Ovary (tissue), 9 donors: Measurements from ENCODE around the gene GDE1. TPM values are rescaled to one million over a fixed set of nuclear protein-coding genes. Genes with fewer than 3 reads are reported as not detected.

ENCODE experiments used
- DNase-seq, 5 donors: peaks; one replicate each; pipeline ENCODE4 v3.0.0-alpha.2; 2019 to 2020
- H3K27ac ChIP-seq, 2 donors: fragments of 200-600 bp; one replicate each; pipeline versions ENCODE4 v1.5.1 to v1.8.0; 2019 to 2022
- H3K27me3 ChIP-seq: fragments of 200-600 bp; one replicate; pipeline ENCODE4 v1.8.0; 2022
- H3K36me3 ChIP-seq: fragments of 200-600 bp; sonication (generic); one replicate; pipeline ENCODE4 v1.5.1; 2019
- H3K4me1 ChIP-seq: one replicate; pipeline ENCODE4 v1.8.1; 2013; ENCODE audit warnings: mild to moderate bottlenecking, moderate library complexity; ENCODE audit not compliant: insufficient read depth
- H3K4me3 ChIP-seq: fragments of 200-600 bp; sonication (generic); one replicate; pipeline ENCODE4 v1.5.1; 2017
- H3K9me3 ChIP-seq, 2 donors: fragments of 200-600 bp in 1 of 2; sonication (generic) in 1 of 2; one replicate each; pipeline versions ENCODE4 v1.5.1 to v1.8.1; 2013 to 2019; ENCODE audit warnings: mild to moderate bottlenecking in 1 of 2, moderate library complexity in 1 of 2
- EP300 ChIP-seq: sonication (generic); formaldehyde crosslinking; IDR thresholded peaks from one replicate; pipeline ENCODE4 v1.6.1; 2017; ENCODE audit warnings: antibody characterized with exemption
- POLR2A ChIP-seq: fragments of 450-650 bp; IDR thresholded peaks from one replicate; pipeline ENCODE4 v1.6.1; 2017; ENCODE audit warnings: antibody characterized with exemption, mild to moderate bottlenecking, moderate library complexity
- WGBS, 3 donors: extraction: QIAGEN DNeasy Blood & Tissue Kit in 1 of 3; methylation state at CpG; one replicate each; pipeline versions ENCODE4 v1.1.5 to v1.1.7; 2013 to 2017; 5-methylcytosine and 5-hydroxymethylcytosine counted together
- intact Hi-C, 4 donors: fragments of 100-400 bp; cut with DNase I; formaldehyde crosslinking; loops; one replicate each; pipeline versions ENCODE4 v1.11.0 to v1.15.1; 2022 to 2023
- polyA plus RNA-seq, 2 donors: library from polyadenylated mRNA; stranded (reverse); fragments of 200-250 nt in 1 of 2; fragments of 350-450 nt in 1 of 2; fragmentation: Illumina TruSeq in 1 of 2; extraction: RNeasy Lipid Tissue Mini Kit (QIAGEN cat#74804) in 1 of 2; gene quantifications; one replicate each; pipeline ENCODE4 v1.2.3, GENCODE V29; 2013 to 2014
- total RNA-seq, 7 donors: library from RNA; depleted of rRNA in 2 of 7; stranded (reverse); fragments of >200 nt in 2 of 7; fragmentation: NEBNext Ultra II Directional in 3 of 7; extraction: Animal tissue kit (Norgen Biotek cat#: 25700) in 3 of 7; gene quantifications; one replicate each; pipeline versions ENCODE4 v1.1.0 to v1.2.4, GENCODE V29; 2016 to 2023
- TF ChIP-seq, protein P1 (sequence below), 3 donors: fragments of 450-650 bp in 2 of 3; fragments of 200-600 bp in 1 of 3; IDR thresholded peaks; one replicate each; pipeline versions ENCODE4 v1.5.1 to v1.8.0; 2016 to 2022; ENCODE audit warnings: antibody characterized with exemption in 3 of 3, mild to moderate bottlenecking in 1 of 3
- donor health status: DM: no; HTN: no; CAD: no; lungs with moderate emphysema.
- donor health status: DM: no; HTN: no; CAD: no.
- donor health status: Bipolar disorder and iron deficiency.
- donor health status: DM: yes; HTN: yes; CAD: no.
- donor health status: DM: no; HTN: no; CAD: no.
- donor health status: DM: yes; HTN: yes; CAD: no.

Gene GDE1
- total and polyA plus RNA-seq, 9 donors = 18.1 to 83.8 (median 28.7) TPM

DNA sequence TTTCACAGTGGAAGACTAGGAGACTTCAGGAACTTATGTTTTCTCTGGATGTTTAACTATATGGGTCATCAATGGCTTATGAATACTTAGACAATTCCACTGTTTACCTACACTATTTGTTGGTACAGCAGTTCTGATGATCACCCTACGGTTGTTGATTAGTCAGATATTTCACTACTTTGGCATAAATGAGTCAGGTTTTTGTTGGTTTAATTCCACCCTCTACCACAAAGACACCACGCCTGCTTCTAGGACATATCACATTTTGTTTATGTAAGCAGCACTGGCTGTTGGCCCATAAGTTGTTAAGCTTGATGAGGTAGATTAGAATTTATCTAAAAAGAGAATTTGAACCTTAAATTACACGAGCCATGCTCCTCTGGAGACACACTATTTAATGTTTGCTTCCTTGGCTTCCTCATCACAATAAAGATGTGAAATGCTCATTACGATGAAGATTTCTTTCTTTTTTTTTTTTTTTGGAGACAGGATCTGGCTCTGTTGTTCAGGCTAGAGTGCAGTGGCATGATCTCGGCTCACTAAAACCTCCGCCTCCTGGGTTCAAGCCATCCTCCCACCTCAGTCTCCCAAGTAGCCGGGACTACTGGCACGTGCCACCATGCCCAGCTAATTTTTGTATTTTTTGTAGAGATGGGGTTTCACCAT lies 4.3 kb downstream of the GDE1 start:
- WGBS, 3 donors = 87 to 90% (median 89%) methylated on average over 8 of the region's 8 CpGs
- H3K27me3 ChIP-seq = no peaks in the 10 kb centered on the region
- intact Hi-C loops = no loop called here
- no peak for DNase-seq
- no peak overlapping the region for H3K27ac ChIP-seq
- no peak for TF ChIP-seq EP300
- TF ChIP-seq POLR2A = no peak
- TF ChIP-seq, protein P1, sequence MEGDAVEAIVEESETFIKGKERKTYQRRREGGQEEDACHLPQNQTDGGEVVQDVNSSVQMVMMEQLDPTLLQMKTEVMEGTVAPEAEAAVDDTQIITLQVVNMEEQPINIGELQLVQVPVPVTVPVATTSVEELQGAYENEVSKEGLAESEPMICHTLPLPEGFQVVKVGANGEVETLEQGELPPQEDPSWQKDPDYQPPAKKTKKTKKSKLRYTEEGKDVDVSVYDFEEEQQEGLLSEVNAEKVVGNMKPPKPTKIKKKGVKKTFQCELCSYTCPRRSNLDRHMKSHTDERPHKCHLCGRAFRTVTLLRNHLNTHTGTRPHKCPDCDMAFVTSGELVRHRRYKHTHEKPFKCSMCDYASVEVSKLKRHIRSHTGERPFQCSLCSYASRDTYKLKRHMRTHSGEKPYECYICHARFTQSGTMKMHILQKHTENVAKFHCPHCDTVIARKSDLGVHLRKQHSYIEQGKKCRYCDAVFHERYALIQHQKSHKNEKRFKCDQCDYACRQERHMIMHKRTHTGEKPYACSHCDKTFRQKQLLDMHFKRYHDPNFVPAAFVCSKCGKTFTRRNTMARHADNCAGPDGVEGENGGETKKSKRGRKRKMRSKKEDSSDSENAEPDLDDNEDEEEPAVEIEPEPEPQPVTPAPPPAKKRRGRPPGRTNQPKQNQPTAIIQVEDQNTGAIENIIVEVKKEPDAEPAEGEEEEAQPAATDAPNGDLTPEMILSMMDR (IDR thresholded peaks at IDR 0.05) = no peak
- H3K9me3 ChIP-seq = no peaks in the 10 kb centered on the region
- H3K36me3 ChIP-seq = no peaks in the 10 kb centered on the region
- H3K4me1 ChIP-seq = peaks cover 3% of the 10 kb centered on the region
- no peak overlapping the region for H3K4me3 ChIP-seq

DNA sequence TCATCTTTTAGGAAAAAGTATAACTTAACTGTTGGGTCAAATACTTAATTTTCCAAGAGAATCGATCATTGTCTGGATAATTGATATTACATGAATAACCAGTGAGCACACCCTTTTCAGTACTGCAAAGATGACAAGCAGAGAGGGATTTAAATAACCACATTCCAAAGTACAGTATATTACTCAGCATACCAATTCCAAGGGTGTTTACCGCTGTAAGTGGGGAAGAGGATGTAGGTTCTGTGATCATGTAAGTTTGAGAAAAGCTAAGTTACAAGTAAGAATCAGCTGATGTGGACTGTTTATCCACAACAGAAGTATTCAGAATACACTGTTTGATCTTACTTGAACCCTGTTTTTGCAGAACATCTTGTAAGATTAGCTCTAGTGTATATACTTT lies 6.1 kb downstream of the GDE1 start:
- no peak for TF ChIP-seq POLR2A
- TF ChIP-seq, protein P1 (IDR thresholded peaks at IDR 0.05) = no peak
- no peak for TF ChIP-seq EP300
- WGBS, 3 donors = 95 to 96% (median 96%) methylated on average over 2 of the region's 2 CpGs
- intact Hi-C loops = no loop called here
- no peaks in the 10 kb centered on the region for H3K36me3 ChIP-seq
- no peak for DNase-seq
- no peak overlapping the region for H3K4me3 ChIP-seq
- H3K27ac ChIP-seq = no peak overlapping the region
- H3K4me1 ChIP-seq = peaks cover 2% of the 10 kb centered on the region
- no peaks in the 10 kb centered on the region for H3K27me3 ChIP-seq
- no peaks in the 10 kb centered on the region for H3K9me3 ChIP-seq

DNA sequence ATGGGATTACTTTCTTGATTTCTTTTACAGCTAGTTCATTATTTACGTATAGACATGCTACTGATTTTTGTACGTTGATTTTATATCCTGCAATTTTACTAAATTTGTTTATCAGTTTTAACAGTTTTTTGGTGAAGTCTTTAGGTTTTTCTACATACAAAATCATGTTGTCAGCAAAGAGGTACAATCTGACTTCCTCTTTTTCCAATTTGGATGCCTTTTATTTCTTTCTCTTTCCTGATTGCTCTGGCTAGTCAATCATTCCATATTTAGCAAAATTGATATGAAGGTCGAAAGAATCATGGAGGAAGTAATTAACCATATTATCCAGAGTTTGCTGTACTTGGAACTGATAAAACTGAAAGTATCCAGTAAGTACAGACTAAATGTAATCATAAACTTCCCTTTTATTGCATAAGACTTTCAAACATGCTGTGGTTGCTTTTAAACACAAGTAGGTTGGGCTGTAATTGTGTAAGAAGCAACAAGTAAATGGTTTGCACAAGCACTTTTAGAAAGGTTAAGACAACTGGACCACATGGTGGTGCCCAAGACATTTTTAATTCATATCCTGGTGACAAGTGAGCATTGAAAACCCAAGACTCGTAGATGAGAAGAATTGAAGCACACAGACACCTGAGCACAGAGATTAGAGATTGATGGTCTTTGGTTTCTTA lies 8.4 kb downstream of the GDE1 start:
- no peaks in the 10 kb centered on the region for H3K9me3 ChIP-seq
- no peak overlapping the region for H3K4me3 ChIP-seq
- intact Hi-C loops = no loop called here
- 93% methylated on average over 4 of the region's 4 CpGs for WGBS, 3 donors
- TF ChIP-seq EP300 (no peak), POLR2A (no peak)
- TF ChIP-seq, protein P1 (IDR thresholded peaks at IDR 0.05) = no peak
- no peaks in the 10 kb centered on the region for H3K36me3 ChIP-seq
- no peaks in the 10 kb centered on the region for H3K27me3 ChIP-seq
- no peak for DNase-seq
- H3K4me1 ChIP-seq = no peaks in the 10 kb centered on the region
- no peak overlapping the region for H3K27ac ChIP-seq

DNA sequence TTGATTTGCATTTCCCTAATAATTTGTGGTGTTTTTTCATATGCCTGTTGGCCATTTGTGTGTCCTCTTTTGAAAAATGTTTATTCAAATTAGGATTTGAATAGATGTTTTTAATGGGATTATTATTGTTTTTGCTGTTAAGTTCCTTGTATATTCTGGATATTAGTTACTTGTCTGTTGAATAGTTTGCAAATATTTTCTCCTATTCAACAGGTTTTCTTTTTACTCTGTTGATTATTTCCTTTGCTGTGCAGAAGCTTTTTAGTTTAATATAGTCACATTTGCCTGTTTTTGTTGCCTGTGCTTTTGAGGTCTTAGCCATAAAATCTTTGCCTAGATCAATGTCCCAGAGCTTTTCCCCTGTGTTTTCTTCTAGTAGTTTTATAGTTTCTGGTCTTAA lies 9.6 kb downstream of the GDE1 start:
- Histone ChIP-seq H3K4me3 (no peak overlapping the region), H3K4me1 (no peaks in the 10 kb centered on the region), H3K27ac (no peak overlapping the region), H3K9me3 (no peaks in the 10 kb centered on the region), H3K36me3 (no peaks in the 10 kb centered on the region), H3K27me3 (no peaks in the 10 kb centered on the region)
- intact Hi-C loops = no loop called here
- TF ChIP-seq, protein P1 (IDR thresholded peaks at IDR 0.05) = no peak
- TF ChIP-seq EP300 (no peak), POLR2A (no peak)
- no peak for DNase-seq
